Smooth muscle cell (in vitro differentiated cells): ENCODE results near the gene ILDR2. TPM values are rescaled to one million over a fixed set of nuclear protein-coding genes. Genes with fewer than 3 reads are reported as not detected.

ENCODE experiments used
- DNase-seq: peaks from one replicate; lab custom pipeline; 2025; ENCODE audit not compliant: unreplicated experiment; lab: John Stamatoyannopoulos, UW
- H2AFZ ChIP-seq: fragments of 200-600 bp; sonication (generic); 2 replicates; pipeline ENCODE4 v1.6.0; 2016; ENCODE audit warnings: antibody characterized with exemption, low read depth, mild to moderate bottlenecking
- H3F3A ChIP-seq: fragments of 200-600 bp; sonication (generic); 2 replicates; pipeline ENCODE4 v1.6.0; 2017; ENCODE audit warnings: antibody characterized with exemption, low read depth
- H3K27ac ChIP-seq: fragments of 200-600 bp; sonication (generic); 2 replicates; pipeline ENCODE4 v1.5.1; 2016; ENCODE audit warnings: low read depth, mild to moderate bottlenecking
- H3K27me3 ChIP-seq: fragments of 200-600 bp; sonication (generic); 2 replicates; pipeline ENCODE4 v1.6.1; 2016; ENCODE audit warnings: low read depth, mild to moderate bottlenecking
- H3K36me3 ChIP-seq: fragments of 200-600 bp; sonication (generic); 2 replicates; pipeline ENCODE4 v1.5.1; 2016; ENCODE audit warnings: low read depth
- H3K4me1 ChIP-seq: fragments of 200-600 bp; sonication (generic); 2 replicates; pipeline ENCODE4 v1.5.1; 2016; ENCODE audit warnings: low read depth
- H3K4me2 ChIP-seq: fragments of 200-600 bp; sonication (generic); 2 replicates; pipeline ENCODE4 v1.6.0; 2016; ENCODE audit warnings: mild to moderate bottlenecking
- H3K4me3 ChIP-seq: fragments of 200-600 bp; sonication (generic); 2 replicates; pipeline ENCODE4 v1.5.1; 2016; ENCODE audit warnings: mild to moderate bottlenecking
- H3K79me2 ChIP-seq: fragments of 200-600 bp; sonication (generic); 2 replicates; pipeline ENCODE4 v1.6.0; 2016; ENCODE audit warnings: low read depth, mild to moderate bottlenecking
- H3K9ac ChIP-seq: fragments of 200-600 bp; sonication (generic); 2 replicates; pipeline ENCODE4 v1.6.0; 2016; ENCODE audit warnings: low read depth
- H3K9me3 ChIP-seq: fragments of 200-600 bp; sonication (generic); replicated peaks from 2 replicates; pipeline ENCODE4 v1.5.1; 2016; ENCODE audit warnings: low read depth
- H4K20me1 ChIP-seq: fragments of 200-600 bp; sonication (generic); 2 replicates; pipeline ENCODE4 v1.6.0; 2016; ENCODE audit warnings: low read depth
- CTCF ChIP-seq: fragments of 200-600 bp; sonication (generic); IDR thresholded peaks from 2 replicates; pipeline ENCODE4 v1.5.1; 2017; ENCODE audit warnings: borderline replicate concordance, mild to moderate bottlenecking, antibody characterized with exemption; ENCODE audit not compliant: insufficient read depth, poor library complexity, severe bottlenecking
- WGBS: methylation state at CpG from one replicate; pipeline ENCODE4 v1.1.7; 2016; ENCODE audit warnings: low lambda C conversion rate; 5-methylcytosine and 5-hydroxymethylcytosine counted together
- polyA plus RNA-seq: library from polyadenylated mRNA; unstranded; fragments of >200 nt; fragmentation: Nextera tagmentation; extraction: Ambion mirVana; gene quantifications from 2 replicates; pipeline ENCODE4 v1.2.1, GENCODE V29; 2016
- total RNA-seq: library from RNA; depleted of rRNA; stranded (reverse); fragments of >200 nt; gene quantifications from 2 replicates; pipeline ENCODE4 v1.2.3, GENCODE V29; 2014

Gene ILDR2
- total and polyA plus RNA-seq, 2 experiments from 2014 or later = 0.04 TPM; not detected in 1

- Histone ChIP-seq H3K36me3 (no peaks in the 10 kb centered on the region), H3K9ac (no peak overlapping the region), H3K27me3 (peaks cover 9% of the 10 kb centered on the region), H3K79me2 (no peaks in the 10 kb centered on the region), H3K4me2 (no peak overlapping the region), H3K4me3 (no peak overlapping the region), H3F3A (no peaks in the 10 kb centered on the region), H3K9me3 (no peaks in the 10 kb centered on the region), H3K27ac (no peak overlapping the region), H4K20me1 (no peaks in the 10 kb centered on the region), H2AFZ (no peak overlapping the region), H3K4me1 (peaks cover 4% of the 10 kb centered on the region)
- DNase-seq = no peak
- no peak for TF ChIP-seq CTCF
- 78% methylated on average over 8 of the region's 8 CpGs for WGBS
Measured at GRCh38 chr1:167013108-167013929, 38.0 kb upstream of the ILDR2 start.

GRCh38 chr1:167012570-167012969 is 37.2 kb upstream of the ILDR2 start:
- TF ChIP-seq CTCF = no peak
- no peak overlapping the region for H3K9ac ChIP-seq
- H4K20me1 ChIP-seq = no peaks in the 10 kb centered on the region
- H3K27me3 ChIP-seq = peaks cover 9% of the 10 kb centered on the region
- peaks cover 4% of the 10 kb centered on the region for H3K4me1 ChIP-seq
- H3K27ac ChIP-seq = no peak overlapping the region
- no peaks in the 10 kb centered on the region for H3K36me3 ChIP-seq
- H3K4me3 ChIP-seq = no peak overlapping the region
- WGBS = 82% methylated on average over 2 of the region's 2 CpGs
- H3K4me2 ChIP-seq = no peak overlapping the region
- no peak overlapping the region for H2AFZ ChIP-seq
- no peaks in the 10 kb centered on the region for H3F3A ChIP-seq
- no peak for DNase-seq
- H3K79me2 ChIP-seq = no peaks in the 10 kb centered on the region
- H3K9me3 ChIP-seq = no peaks in the 10 kb centered on the region

GRCh38 chr1:167011560-167012191 is 36.3 kb upstream of the ILDR2 start:
- Histone ChIP-seq H4K20me1 (no peaks in the 10 kb centered on the region), H3K9ac (no peak overlapping the region), H3K27ac (no peak overlapping the region), H3K4me2 (no peak overlapping the region), H3K4me1 (peaks cover 4% of the 10 kb centered on the region), H2AFZ (no peak overlapping the region), H3F3A (no peaks in the 10 kb centered on the region), H3K9me3 (no peaks in the 10 kb centered on the region), H3K27me3 (peaks cover 9% of the 10 kb centered on the region), H3K4me3 (no peak overlapping the region), H3K36me3 (no peaks in the 10 kb centered on the region), H3K79me2 (no peaks in the 10 kb centered on the region)
- WGBS = 86% methylated on average over 1 of the region's 1 CpG
- no peak for DNase-seq
- TF ChIP-seq CTCF = no peak
